HepG2 (cell line): ENCODE data around the gene BPI. TPM values are rescaled to one million over a fixed set of nuclear protein-coding genes. Genes with fewer than 3 reads are reported as not detected.

Experiments
- ASH2L ChIP-seq: fragments of 300-600, 200-600 bp; sonication (generic); IDR thresholded peaks from 2 replicates; pipeline ENCODE4 v1.7.0; 2017; ENCODE audit warnings: low read depth, mild to moderate bottlenecking, moderate library complexity, mixed read lengths, low read length; ENCODE audit not compliant: insufficient read length
- DNMT1 ChIP-seq: sonication (generic); formaldehyde crosslinking; IDR thresholded peaks from 2 replicates; pipeline ENCODE4 v1.5.1; 2020; ENCODE audit warnings: mild to moderate bottlenecking, missing genetic modification reagents
- NFAT5 ChIP-seq: sonication (generic); formaldehyde crosslinking; IDR thresholded peaks from 2 replicates; pipeline ENCODE4 v1.4.0; 2020; ENCODE audit warnings: missing genetic modification reagents
- STAG1 ChIP-seq: sonication (generic); formaldehyde crosslinking; IDR thresholded peaks from 2 replicates; pipeline ENCODE4 v1.4.0; 2020; ENCODE audit warnings: missing genetic modification reagents
- U2AF2 ChIP-seq: fragments of 200-400 bp; formaldehyde crosslinking; IDR thresholded peaks from 2 replicates; pipeline ENCODE4 v1.6.1; 2017; ENCODE audit warnings: low read depth, mild to moderate bottlenecking, low read length
- ZBTB25 ChIP-seq: IDR thresholded peaks from 2 replicates; pipeline ENCODE4 v1.6.1; 2018; ENCODE audit warnings: missing genetic modification reagents
- ZGPAT ChIP-seq: IDR thresholded peaks from 2 replicates; pipeline ENCODE4 v1.6.1; 2016; ENCODE audit warnings: mild to moderate bottlenecking
- ZNF136 ChIP-seq: sonication (generic); formaldehyde crosslinking; IDR thresholded peaks from 2 replicates; pipeline ENCODE4 v1.8.1; 2022; ENCODE audit warnings: low read depth, mild to moderate bottlenecking, moderate library complexity, missing genetic modification reagents
- ZNF362 ChIP-seq: sonication (generic); formaldehyde crosslinking; IDR thresholded peaks from 2 replicates; pipeline ENCODE4 v1.4.0; 2020; ENCODE audit warnings: missing genetic modification reagents, mild to moderate bottlenecking, borderline replicate concordance
- ZNF609 ChIP-seq: sonication (generic); formaldehyde crosslinking; IDR thresholded peaks from 2 replicates; pipeline ENCODE4 v1.4.0; 2020; ENCODE audit warnings: mild to moderate bottlenecking, missing genetic modification reagents, borderline replicate concordance
- ZNF670 ChIP-seq: sonication (generic); formaldehyde crosslinking; IDR thresholded peaks from 2 replicates; pipeline ENCODE4 v1.8.0; 2022; ENCODE audit warnings: mild to moderate bottlenecking, missing genetic modification reagents, borderline replicate concordance
- ZNF768 ChIP-seq: sonication (generic); formaldehyde crosslinking; IDR thresholded peaks from 2 replicates; pipeline ENCODE4 v1.4.0; 2020; ENCODE audit warnings: missing genetic modification reagents
- ZSCAN29 ChIP-seq: sonication (generic); formaldehyde crosslinking; conservative IDR thresholded peaks from 2 replicates; pipeline ENCODE4 v1.4.0; 2020; ENCODE audit warnings: mild to moderate bottlenecking, missing genetic modification reagents
- polyA plus RNA-seq, 8 experiments: library from polyadenylated mRNA; depleted of rRNA in 3 of 8; stranded (reverse) in 7 of 8; unstranded in 1 of 8; fragments of >200 nt; fragmentation: Illumina TruSeq in 4 of 8; extraction: Trizol in 4 of 8; gene quantifications; 2 replicates each; pipeline versions ENCODE4 v1.2.1 to v1.2.3, GENCODE V29; 2011 to 2016; ENCODE audit warnings: low read depth in 4 of 8, missing spikeins in 1 of 8, mixed read lengths in 1 of 8; ENCODE audit not compliant: insufficient read depth in 1 of 8
- total RNA-seq, 5 experiments: library from RNA; depleted of rRNA; stranded (reverse); fragments of >200 nt; fragmentation: Illumina TruSeq; extraction: Trizol; gene quantifications; 2 replicates each; pipeline ENCODE4 v1.2.3, GENCODE V29; 2016; ENCODE audit warnings: low read depth in 1 of 5

Gene BPI
- total and polyA plus RNA-seq, 2 of the 13 experiments (the other 11 are each of a cell fraction or from before 2014, with no cell fraction given), result not detected

- no peak for TF ChIP-seq ZNF670 (CRISPR knock-in tag)
- peak; percentile 60; the same call in 1 of the 2 replicates for TF ChIP-seq ZGPAT
- no peak for TF ChIP-seq ZNF136 (CRISPR knock-in tag)
- no peak for TF ChIP-seq U2AF2
- no peak for TF ChIP-seq NFAT5 (CRISPR knock-in tag)
- TF ChIP-seq ZSCAN29 (CRISPR knock-in tag), result no peak
- TF ChIP-seq ZNF609 (CRISPR knock-in tag), result no peak
- no peak for TF ChIP-seq DNMT1 (CRISPR knock-in tag)
- peak; percentile 100 for TF ChIP-seq ZNF768 (CRISPR knock-in tag)
- no peak for TF ChIP-seq ASH2L
- no peak for TF ChIP-seq ZNF362 (CRISPR knock-in tag)
- TF ChIP-seq ZBTB25 (CRISPR knock-in tag), result 0 out of 2 replicates have a peak, but pooled peaks have one; percentile 49
- peak; percentile 70 for TF ChIP-seq STAG1 (CRISPR knock-in tag)
Observed at GRCh38 chr20:38290829-38291814, 12.8 kb upstream of the BPI start (continued).
